ENCODE measurements around the gene TMEM223. TPM values are rescaled to one million over a fixed set of nuclear protein-coding genes. Genes with fewer than 3 reads are reported as not detected.

TMEM223 gene
- polyA plus RNA-seq, 1 experiment, result 15.7 TPM

- Histone ChIP-seq H3K27me3 (ENCODE audit: control insufficient read depth, insufficient read depth, low read length) (no peaks in the 10 kb centered on the region), H3K4me3 (ENCODE audit: low read depth, low read length) (peak overlapping the region; percentile 77), H3K36me3 (ENCODE audit: control insufficient read depth, insufficient read depth, low read length) (peaks cover 19% of the 10 kb centered on the region)
- TF ChIP-seq CTCF (IDR thresholded peaks at IDR 0.05; ENCODE audit: insufficient read depth, low read depth, low read length), result no peak
- DNase-seq (ENCODE audit: low read depth), result no peak
- ChIA-PET POLR2A (interaction anchor here (0.6 kb wide), 1 partner anchor 14 kb away, joined by 3 read pairs; no protein-coding TSS in a partner anchor), CTCF (interaction anchor here (0.5 to 3.4 kb wide), 7 partner anchors 10 to 76 kb away, joined by 3 to 16 read pairs (median 3); partner anchors contain the start of gene TMEM179B)
Measured at GRCh38 chr11:62805961-62806441, 14.2 kb upstream of the TMEM223 start.

- CTCF ChIA-PET, result interaction anchor here (0.9 to 3.4 kb wide), 3 partner anchors 16 to 76 kb away, joined by 3 to 16 read pairs (median 4); partner anchors contain the start of gene TMEM179B
- Histone ChIP-seq H3K27me3 (ENCODE audit: control insufficient read depth, insufficient read depth, low read length) (no peaks in the 10 kb centered on the region), H3K36me3 (ENCODE audit: control insufficient read depth, insufficient read depth, low read length) (peaks cover 22% of the 10 kb centered on the region), H3K4me3 (ENCODE audit: low read depth, low read length) (peak within 1 kb of the TSS; percentile 77)
- DNase-seq (ENCODE audit: low read depth), result peak; percentile 65
- TF ChIP-seq CTCF (IDR thresholded peaks at IDR 0.05; ENCODE audit: insufficient read depth, low read depth, low read length), result peak; percentile 15; the same call in 1 of the 2 replicates
- POLR2A ChIA-PET, result interaction anchor here (0.6 kb wide), 1 partner anchor 14 kb away, joined by 3 read pairs; no protein-coding TSS in a partner anchor
Measured at GRCh38 chr11:62805076-62805892, 13.5 kb upstream of the TMEM223 start, which contains the start of gene NXF1. NXF1 (minus strand) TSS chr11:62805440; CDS start chr11:62805356, 84 bp downstream.

- DNase-seq (ENCODE audit: low read depth), result no peak
- POLR2A ChIA-PET, result interaction anchor here (0.6 kb wide), 2 partner anchors 27 to 47 kb away, joined by 3 read pairs; partner anchors contain the start of gene STX5
- peak overlapping the region; percentile 77 for H3K4me3 ChIP-seq (ENCODE audit: low read depth, low read length)
- peaks cover 29% of the 10 kb centered on the region for H3K36me3 ChIP-seq (ENCODE audit: control insufficient read depth, insufficient read depth, low read length)
- no peak for TF ChIP-seq CTCF (IDR thresholded peaks at IDR 0.05; ENCODE audit: insufficient read depth, low read depth, low read length)
- no peaks in the 10 kb centered on the region for H3K27me3 ChIP-seq (ENCODE audit: control insufficient read depth, insufficient read depth, low read length)
- CTCF ChIA-PET, result interaction anchor here (1.4 kb wide), 1 partner anchor 18 kb away, joined by 6 read pairs; no protein-coding TSS in a partner anchor
Measured at GRCh38 chr11:62804310-62805075, 12.7 kb upstream of the TMEM223 start.

- peaks cover 44% of the 10 kb centered on the region for H3K36me3 ChIP-seq (ENCODE audit: control insufficient read depth, insufficient read depth, low read length)
- no peak for TF ChIP-seq CTCF (IDR thresholded peaks at IDR 0.05; ENCODE audit: insufficient read depth, low read depth, low read length)
- no peaks in the 10 kb centered on the region for H3K27me3 ChIP-seq (ENCODE audit: control insufficient read depth, insufficient read depth, low read length)
- DNase-seq (ENCODE audit: low read depth), result no peak
- ChIA-PET POLR2A (no interaction called here), CTCF (interaction anchor here (0.6 to 2.4 kb wide), 3 partner anchors 14 to 55 kb away, joined by 3 to 14 read pairs (median 4); partner anchors contain the start of genes STX5 and TMEM179B)
- no peak overlapping the region for H3K4me3 ChIP-seq (ENCODE audit: low read depth, low read length)
Measured at GRCh38 chr11:62801071-62801470, 9.3 kb upstream of the TMEM223 start.

Measured in BJ (cell line).